Brain microvascular endothelial cell (primary cell): Measurements from ENCODE around the gene KLHL29.

Experiments
- DNase-seq: peaks from one replicate; pipeline ENCODE4 v3.0.0-alpha.2; 2020
- H3K27ac ChIP-seq: fragments of 250-450 bp; sonication (Bioruptor Pico); 2 replicates; pipeline ENCODE4 v1.5.1; 2020; ENCODE audit warnings: mild to moderate bottlenecking, moderate library complexity
- H3K27me3 ChIP-seq: fragments of 250-450 bp; sonication (Bioruptor Pico); replicated peaks from 2 replicates; pipeline ENCODE4 v1.5.1; 2020; ENCODE audit warnings: mild to moderate bottlenecking
- H3K36me3 ChIP-seq: fragments of 250-450 bp; sonication (Bioruptor Pico); replicated peaks from 2 replicates; pipeline ENCODE4 v1.5.1; 2020; ENCODE audit warnings: mild to moderate bottlenecking
- H3K4me3 ChIP-seq: 2 replicates; pipeline ENCODE4 v1.5.1; 2011; ENCODE audit warnings: low read depth, mild to moderate bottlenecking, control low read depth, low read length, moderate library complexity
- CTCF ChIP-seq: IDR thresholded peaks from 2 replicates; pipeline ENCODE4 v1.5.1; 2011; ENCODE audit warnings: low read depth, mild to moderate bottlenecking, moderate library complexity, low read length, control low read depth, inconsistent platforms; ENCODE audit errors: missing control alignments
- in situ Hi-C: cut with HindIII; loops from 2 replicates; pipeline ENCODE4 v1.10.0; 2017; ENCODE audit warnings: low sequenced_read_pairs, low pct_ligation_motif_present

Gene KLHL29

GRCh38 chr2:23519334-23519651 is 134.3 kb downstream of the KLHL29 start:
- Histone ChIP-seq H3K27me3 (no peaks in the 10 kb centered on the region), H3K27ac (no peak overlapping the region), H3K4me3 (no peak overlapping the region), H3K36me3 (no peaks in the 10 kb centered on the region)
- TF ChIP-seq CTCF = no peak
- no peak for DNase-seq
- in situ Hi-C loops = no loop called here

GRCh38 chr2:23520256-23520655 is 135.3 kb downstream of the KLHL29 start:
- Histone ChIP-seq H3K27me3 (no peaks in the 10 kb centered on the region), H3K27ac (no peak overlapping the region), H3K36me3 (no peaks in the 10 kb centered on the region), H3K4me3 (no peak overlapping the region)
- no peak for DNase-seq
- in situ Hi-C loops = no loop called here
- no peak for TF ChIP-seq CTCF

- in situ Hi-C loops = no loop called here
- H3K27me3 ChIP-seq = no peaks in the 10 kb centered on the region
- no peak overlapping the region for H3K27ac ChIP-seq
- no peak overlapping the region for H3K4me3 ChIP-seq
- TF ChIP-seq CTCF = no peak
- no peaks in the 10 kb centered on the region for H3K36me3 ChIP-seq
- no peak for DNase-seq
Measured at GRCh38 chr2:23521060-23521459, 136.1 kb downstream of the KLHL29 start.

DNA sequence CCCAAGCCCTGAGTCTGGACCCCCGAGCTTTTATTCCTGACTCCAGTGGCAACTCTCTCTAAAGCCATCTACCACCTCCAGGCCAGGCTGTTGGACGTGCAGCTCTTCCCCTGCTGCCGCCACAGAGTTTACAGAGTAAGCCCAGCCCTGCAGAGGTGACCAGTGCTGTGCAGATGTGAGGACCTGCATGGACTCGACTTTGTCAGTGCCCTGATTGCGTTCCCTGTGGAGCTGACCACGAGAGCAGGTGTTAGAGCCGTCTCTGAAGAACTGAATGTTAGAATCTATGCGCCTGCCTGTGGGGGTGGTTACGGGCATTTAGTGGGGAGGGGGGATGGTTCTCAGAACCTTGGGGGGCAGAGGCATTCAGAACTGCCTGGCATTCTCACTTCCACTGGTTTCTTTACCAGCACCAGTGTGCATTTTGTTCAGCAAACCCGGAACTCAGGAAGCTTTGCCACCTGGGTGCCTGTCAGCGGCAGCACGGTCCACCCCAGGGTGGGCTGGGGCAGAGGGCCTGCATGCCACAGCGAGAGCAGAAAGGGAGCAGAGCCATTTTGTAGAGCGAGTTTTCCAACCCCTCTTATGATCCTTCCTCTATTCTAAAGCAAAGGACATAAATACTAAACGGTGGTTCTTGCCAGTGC is 137.9 kb downstream of the KLHL29 start:
- Histone ChIP-seq H3K27ac (no peak overlapping the region), H3K27me3 (no peaks in the 10 kb centered on the region), H3K36me3 (no peaks in the 10 kb centered on the region), H3K4me3 (no peak overlapping the region)
- TF ChIP-seq CTCF = no peak
- in situ Hi-C loops = no loop called here
- no peak for DNase-seq

DNA sequence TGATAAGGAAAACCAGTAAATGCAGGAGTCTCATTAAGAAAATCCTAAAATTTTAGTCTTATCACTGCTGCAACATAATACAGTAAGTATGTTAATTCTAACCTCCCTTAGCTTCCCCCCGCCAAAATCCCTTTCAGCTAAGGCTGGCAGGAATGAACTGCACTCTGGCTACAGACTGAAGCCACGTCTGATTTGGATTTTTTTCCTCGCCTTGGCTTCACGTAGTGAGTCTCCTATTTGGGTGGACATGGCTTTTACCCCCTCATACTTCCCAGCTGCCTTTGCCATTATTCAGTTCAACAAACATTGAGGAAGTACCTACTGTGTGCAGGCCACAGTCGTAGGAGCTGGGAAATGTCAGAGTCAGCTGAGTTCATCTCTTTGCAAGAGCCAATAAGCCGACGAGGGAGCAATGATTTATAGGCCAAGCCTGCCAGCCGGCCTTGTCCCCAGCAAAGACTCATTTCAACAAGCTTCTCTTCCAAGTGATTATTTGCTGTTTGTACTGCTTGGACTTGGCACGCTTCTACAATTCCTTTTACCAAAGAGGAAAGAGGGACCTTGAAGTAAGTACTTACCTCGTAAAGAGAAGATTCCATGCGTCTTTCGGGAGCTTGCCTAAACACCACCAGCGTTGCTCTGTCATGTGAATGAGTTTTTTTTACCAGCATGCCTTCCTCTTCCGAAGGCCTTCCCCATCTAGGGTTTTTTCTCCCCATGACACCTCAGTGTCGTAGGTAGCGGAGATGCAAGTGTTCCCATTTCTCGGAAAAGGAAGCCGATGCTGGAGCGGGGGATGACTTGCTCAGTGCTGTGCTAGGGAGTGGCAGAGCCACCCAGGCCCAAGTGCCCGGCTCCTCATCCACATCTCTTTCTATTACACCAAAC is 138.6 kb downstream of the KLHL29 start:
- no peak overlapping the region for H3K4me3 ChIP-seq
- no peak for DNase-seq
- H3K27me3 ChIP-seq = no peaks in the 10 kb centered on the region
- H3K27ac ChIP-seq = no peak overlapping the region
- in situ Hi-C loops = no loop called here
- no peak for TF ChIP-seq CTCF
- no peaks in the 10 kb centered on the region for H3K36me3 ChIP-seq

DNA sequence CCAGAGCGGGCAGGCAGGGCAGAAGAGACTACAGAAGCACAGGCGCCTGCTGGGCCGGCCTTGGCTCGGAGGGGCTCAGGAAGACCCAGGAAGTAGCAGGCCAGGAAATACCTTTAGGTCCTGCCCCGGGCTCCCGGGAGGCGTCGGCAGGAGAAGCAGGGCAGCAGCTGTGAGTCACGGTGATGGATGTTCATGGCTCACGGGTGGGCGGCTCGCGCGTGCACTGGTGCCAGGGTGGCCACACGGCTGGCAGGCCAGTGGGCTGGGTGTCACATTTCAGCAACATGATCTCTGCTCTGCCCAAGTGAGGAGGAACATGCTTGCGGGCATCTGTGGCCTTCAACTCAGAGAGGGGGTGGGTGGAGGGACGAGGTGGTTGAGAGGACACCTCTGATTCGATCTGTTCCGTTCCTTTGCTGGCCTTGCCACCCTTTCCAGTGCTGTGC is 139.3 kb downstream of the KLHL29 start:
- no peak overlapping the region for H3K4me3 ChIP-seq
- no peaks in the 10 kb centered on the region for H3K36me3 ChIP-seq
- H3K27me3 ChIP-seq = no peaks in the 10 kb centered on the region
- H3K27ac ChIP-seq = no peak overlapping the region
- in situ Hi-C loops = no loop called here
- DNase-seq = peak; percentile 14
- no peak for TF ChIP-seq CTCF
